ENCODE data around the gene VWA8.

GRCh38 chr13:41955605-41956004, 5.3 kb downstream of the VWA8 start:
- TF ChIP-seq TAF1 (IDR thresholded peaks at IDR 0.05; ENCODE audit: borderline replicate concordance, insufficient read depth, low read length) (no peak), POLR2AphosphoS5 (IDR thresholded peaks at IDR 0.05; ENCODE audit: low read depth, low read length) (no peak), SIN3A (IDR thresholded peaks at IDR 0.05; ENCODE audit: borderline replicate concordance, insufficient read depth, low read length) (no peak), FOXP2 (optimal IDR thresholded peaks at IDR 0.05; ENCODE audit: borderline replicate concordance, extremely low read depth, extremely low read length, insufficient read depth) (no peak)
- TF ChIP-seq, protein P1, sequence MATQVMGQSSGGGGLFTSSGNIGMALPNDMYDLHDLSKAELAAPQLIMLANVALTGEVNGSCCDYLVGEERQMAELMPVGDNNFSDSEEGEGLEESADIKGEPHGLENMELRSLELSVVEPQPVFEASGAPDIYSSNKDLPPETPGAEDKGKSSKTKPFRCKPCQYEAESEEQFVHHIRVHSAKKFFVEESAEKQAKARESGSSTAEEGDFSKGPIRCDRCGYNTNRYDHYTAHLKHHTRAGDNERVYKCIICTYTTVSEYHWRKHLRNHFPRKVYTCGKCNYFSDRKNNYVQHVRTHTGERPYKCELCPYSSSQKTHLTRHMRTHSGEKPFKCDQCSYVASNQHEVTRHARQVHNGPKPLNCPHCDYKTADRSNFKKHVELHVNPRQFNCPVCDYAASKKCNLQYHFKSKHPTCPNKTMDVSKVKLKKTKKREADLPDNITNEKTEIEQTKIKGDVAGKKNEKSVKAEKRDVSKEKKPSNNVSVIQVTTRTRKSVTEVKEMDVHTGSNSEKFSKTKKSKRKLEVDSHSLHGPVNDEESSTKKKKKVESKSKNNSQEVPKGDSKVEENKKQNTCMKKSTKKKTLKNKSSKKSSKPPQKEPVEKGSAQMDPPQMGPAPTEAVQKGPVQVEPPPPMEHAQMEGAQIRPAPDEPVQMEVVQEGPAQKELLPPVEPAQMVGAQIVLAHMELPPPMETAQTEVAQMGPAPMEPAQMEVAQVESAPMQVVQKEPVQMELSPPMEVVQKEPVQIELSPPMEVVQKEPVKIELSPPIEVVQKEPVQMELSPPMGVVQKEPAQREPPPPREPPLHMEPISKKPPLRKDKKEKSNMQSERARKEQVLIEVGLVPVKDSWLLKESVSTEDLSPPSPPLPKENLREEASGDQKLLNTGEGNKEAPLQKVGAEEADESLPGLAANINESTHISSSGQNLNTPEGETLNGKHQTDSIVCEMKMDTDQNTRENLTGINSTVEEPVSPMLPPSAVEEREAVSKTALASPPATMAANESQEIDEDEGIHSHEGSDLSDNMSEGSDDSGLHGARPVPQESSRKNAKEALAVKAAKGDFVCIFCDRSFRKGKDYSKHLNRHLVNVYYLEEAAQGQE (IDR thresholded peaks at IDR 0.05; ENCODE audit: insufficient read depth in 1 of 2, low read depth in 2 of 2, low read length in 2 of 2), result no peak
